ENCODE results near the gene RFTN1. TPM values are rescaled to one million over a fixed set of nuclear protein-coding genes. Genes with fewer than 3 reads are reported as not detected.
A peak's percentile ranks its signal among the peaks of the same experiment; 100 is the strongest.

Gene RFTN1
- total and polyA plus RNA-seq, 11 donors, result 17.1 to 40.8 (median 26.4) TPM

- Histone ChIP-seq H3K9me3 (no peaks in the 10 kb centered on the region), H3K36me3 (no peaks in the 10 kb centered on the region), H3K4me1 (peaks cover 5 to 78% (median 48%) of the 10 kb centered on the region in 12 donors), H3K27me3 (no peaks in the 10 kb centered on the region), H3K27ac (peak overlapping the region; percentile 69 to 94 (median 90)), H3K4me3 (peak overlapping the region; percentile 4 to 94 (median 86))
- DNase-seq (no peak), ATAC-seq (no peak)
- intact Hi-C loops (cut with DNase I), result loop anchor here in 9 of 10 donors (2.0 to 10.0 kb wide), 9 partner anchors 47 to 229 kb away; no protein-coding TSS in a partner anchor
- TF ChIP-seq POLR2A (IDR thresholded peaks at IDR 0.05) (no peak), CTCF (IDR thresholded peaks at IDR 0.05) (no peak)
- WGBS, 4 donors, result 45 to 58% (median 55%) methylated on average over 8 to 9 of the region's 9 CpGs
Measured at GRCh38 chr3:16514021-16514700, 662 bp upstream of the RFTN1 start.

GRCh38 chr3:16512435-16513140, 911 bp downstream of the RFTN1 start:
- intact Hi-C loops (cut with DNase I), result loop anchor here in 8 of 10 donors (5.0 to 10.0 kb wide), 8 partner anchors 45 to 228 kb away; no protein-coding TSS in a partner anchor
- Histone ChIP-seq H3K27ac (peak overlapping the region; percentile 69 to 94 (median 90)), H3K36me3 (no peaks in the 10 kb centered on the region), H3K4me1 (peaks cover 5 to 88% (median 62%) of the 10 kb centered on the region in 12 donors), H3K9me3 (no peaks in the 10 kb centered on the region), H3K4me3 (peak overlapping the region; percentile 65 to 94 (median 86)), H3K27me3 (no peaks in the 10 kb centered on the region)
- TF ChIP-seq POLR2A (IDR thresholded peaks at IDR 0.05), result no peak
- TF ChIP-seq CTCF (IDR thresholded peaks at IDR 0.05), result no peak
- DNase-seq (peak; percentile 52 to 81 (median 76)), ATAC-seq (peak; percentile 40 to 79 (median 76))
- 2 to 5% (median 4%) methylated on average over 22 to 37 of the region's 37 CpGs for WGBS, 4 donors

GRCh38 chr3:16511681-16512434, 1.6 kb downstream of the RFTN1 start:
- WGBS, 4 donors, result 25 to 36% (median 30%) methylated on average over 11 of the region's 11 CpGs
- no peak for TF ChIP-seq CTCF (IDR thresholded peaks at IDR 0.05)
- TF ChIP-seq POLR2A (IDR thresholded peaks at IDR 0.05), result peak in 1 of 2 donors; percentile 9
- Histone ChIP-seq H3K27me3 (no peaks in the 10 kb centered on the region), H3K36me3 (no peaks in the 10 kb centered on the region), H3K27ac (peak overlapping the region; percentile 69 to 94 (median 90)), H3K4me1 (peaks cover 5 to 87% (median 57%) of the 10 kb centered on the region in 12 donors), H3K4me3 (peak overlapping the region; percentile 65 to 94 (median 86)), H3K9me3 (no peaks in the 10 kb centered on the region)
- intact Hi-C loops (cut with DNase I), result loop anchor here in 8 of 10 donors (5.0 to 10.0 kb wide), 8 partner anchors 45 to 227 kb away; no protein-coding TSS in a partner anchor
- ATAC-seq (peak; percentile 39 to 66 (median 58)), DNase-seq (peak in 4 of 5 donors; percentile 64 to 77 (median 68))

All from heart left ventricle (tissue), 16 donors.